Prostate gland (tissue), 2 donors: ENCODE results near the gene GNB3.

Experiments
- POLR2A ChIP-seq: fragments of 450-650 bp; IDR thresholded peaks from one replicate; pipeline ENCODE4 v1.6.1; 2016; ENCODE audit warnings: antibody characterized with exemption, mild to moderate bottlenecking
- POLR2AphosphoS5 ChIP-seq: sonication (generic); formaldehyde crosslinking; IDR thresholded peaks from one replicate; pipeline ENCODE4 v1.6.1; 2017; ENCODE audit warnings: antibody characterized with exemption
- TF ChIP-seq, protein P1 (sequence below), 4 experiments: fragments of 200-600 bp in 2 of 4; fragments of 450-650 bp in 2 of 4; sonication (generic) in 2 of 4; IDR thresholded peaks; 1 replicate in 3 of 4; 2 replicates in 1 of 4; pipeline ENCODE4 v1.5.1; 2016 to 2019; ENCODE audit warnings: antibody characterized with exemption in 4 of 4, mild to moderate bottlenecking in 2 of 4, moderate library complexity in 2 of 4

DNA sequence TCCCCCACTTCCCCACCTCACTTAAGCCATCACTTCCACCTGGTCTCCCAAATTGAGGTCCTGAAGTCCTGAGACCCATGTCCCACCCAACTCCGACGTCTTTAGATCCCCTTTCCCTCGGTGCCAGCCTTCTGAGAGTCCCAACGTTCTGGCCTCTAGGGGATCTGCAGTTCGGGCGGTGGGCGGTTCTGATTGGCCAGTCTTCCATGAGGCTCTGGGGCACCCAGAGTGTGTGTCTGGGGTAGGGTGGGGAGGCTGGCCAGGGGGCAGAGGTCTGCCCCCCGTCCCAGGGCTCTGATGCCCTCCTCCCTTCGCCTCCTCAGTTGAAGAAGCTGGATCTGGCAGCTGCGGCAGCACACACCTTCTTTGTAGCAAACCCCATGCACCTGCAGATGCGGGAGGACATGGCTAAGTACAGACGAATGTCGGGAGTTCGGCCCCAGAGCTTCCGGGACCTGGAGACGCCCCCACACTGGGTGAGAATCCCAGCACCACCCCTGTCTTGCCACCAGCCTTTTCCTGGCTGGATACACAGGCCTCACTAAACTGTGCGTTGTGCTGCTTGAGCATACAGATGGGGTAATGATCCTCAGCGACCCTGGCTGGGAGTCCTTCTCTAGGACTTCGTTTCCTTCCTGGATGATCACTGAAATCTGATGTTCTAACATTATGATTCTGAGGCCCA is 11.0 kb upstream of the GNB3 start:
- TF ChIP-seq POLR2A (no peak), POLR2AphosphoS5 (no peak)
- TF ChIP-seq, protein P1, sequence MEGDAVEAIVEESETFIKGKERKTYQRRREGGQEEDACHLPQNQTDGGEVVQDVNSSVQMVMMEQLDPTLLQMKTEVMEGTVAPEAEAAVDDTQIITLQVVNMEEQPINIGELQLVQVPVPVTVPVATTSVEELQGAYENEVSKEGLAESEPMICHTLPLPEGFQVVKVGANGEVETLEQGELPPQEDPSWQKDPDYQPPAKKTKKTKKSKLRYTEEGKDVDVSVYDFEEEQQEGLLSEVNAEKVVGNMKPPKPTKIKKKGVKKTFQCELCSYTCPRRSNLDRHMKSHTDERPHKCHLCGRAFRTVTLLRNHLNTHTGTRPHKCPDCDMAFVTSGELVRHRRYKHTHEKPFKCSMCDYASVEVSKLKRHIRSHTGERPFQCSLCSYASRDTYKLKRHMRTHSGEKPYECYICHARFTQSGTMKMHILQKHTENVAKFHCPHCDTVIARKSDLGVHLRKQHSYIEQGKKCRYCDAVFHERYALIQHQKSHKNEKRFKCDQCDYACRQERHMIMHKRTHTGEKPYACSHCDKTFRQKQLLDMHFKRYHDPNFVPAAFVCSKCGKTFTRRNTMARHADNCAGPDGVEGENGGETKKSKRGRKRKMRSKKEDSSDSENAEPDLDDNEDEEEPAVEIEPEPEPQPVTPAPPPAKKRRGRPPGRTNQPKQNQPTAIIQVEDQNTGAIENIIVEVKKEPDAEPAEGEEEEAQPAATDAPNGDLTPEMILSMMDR (IDR thresholded peaks at IDR 0.05): peak in 1 of 4 experiments; percentile 24
